ENCODE results near the gene COQ4. TPM values are rescaled to one million over a fixed set of nuclear protein-coding genes. Genes with fewer than 3 reads are reported as not detected.

COQ4 gene
- total and polyA plus RNA-seq, 2 of the 8 experiments (the other 6 are each of a cell fraction or from before 2014, with no cell fraction given), result 32.3 to 58.8 TPM

DNA sequence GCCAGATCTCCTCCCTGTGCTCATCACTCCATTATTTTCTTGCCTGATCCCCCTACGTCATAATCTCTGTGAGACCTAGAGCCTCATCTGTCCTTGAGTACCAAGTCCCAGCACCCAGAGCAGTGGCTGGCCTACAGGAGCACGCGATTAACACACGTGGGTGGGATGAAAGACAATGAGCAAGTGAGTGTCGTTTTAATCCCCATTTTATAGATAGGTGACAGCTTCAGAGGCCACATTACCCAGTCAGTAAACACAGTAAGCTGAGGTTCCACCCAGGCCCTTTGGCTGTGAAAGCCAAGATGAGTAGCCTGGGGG lies 17.7 kb upstream of the COQ4 start:
- Histone ChIP-seq H3K4me1 (replicated peaks in 1 of 4; ENCODE audit: control insufficient read depth in 3 of 4, insufficient read depth in 4 of 4, low read length in 3 of 4) (no peaks in the 10 kb centered on the region), H2BK5ac (ENCODE audit: low read depth, low read length) (no peak overlapping the region), H3K9me3 (ENCODE audit: insufficient read depth in 2 of 2, low read depth in 1 of 2, low read length in 1 of 2) (no peaks in the 10 kb centered on the region), H3K27ac (ENCODE audit: low read depth, low read length) (no peak overlapping the region), H2BK120ac (replicated peaks; ENCODE audit: low read depth, low read length) (no peak overlapping the region), H3K9ac (replicated peaks in 1 of 4; ENCODE audit: extremely low read depth in 1 of 4, low read depth in 3 of 4, low read length in 3 of 4) (no peak overlapping the region), H2AK5ac (ENCODE audit: low read depth, low read length) (no peak overlapping the region), H3K23ac (ENCODE audit: insufficient read length) (no peak overlapping the region), H4K5ac (ENCODE audit: insufficient read length, low read depth, low read length) (no peak overlapping the region), H3K18ac (ENCODE audit: extremely low read depth, low read length) (no peak overlapping the region), H3K56ac (replicated peaks; ENCODE audit: insufficient read length, low read depth, low read length) (no peak overlapping the region), H4K20me1 (replicated peaks in 1 of 2; ENCODE audit: control insufficient read depth in 1 of 2, insufficient read depth in 2 of 2, low read length in 2 of 2) (peaks cover 0 to 2% of the 10 kb centered on the region in 2 experiments), H3K4me3 (ENCODE audit: extremely low read depth in 1 of 4, insufficient read depth in 2 of 4, low read depth in 3 of 4, low read length in 4 of 4) (no peak overlapping the region), H3K14ac (ENCODE audit: insufficient read length) (no peak overlapping the region), H3K79me1 (ENCODE audit: low read depth, low read length) (no peaks in the 10 kb centered on the region), H3K79me2 (ENCODE audit: control insufficient read depth in 1 of 2, insufficient read depth in 2 of 2, low read length in 2 of 2) (no peaks in the 10 kb centered on the region), H2AFZ (ENCODE audit: low read length) (no peak overlapping the region), H4K91ac (replicated peaks; ENCODE audit: insufficient read length, low read length) (no peak overlapping the region), H3K4ac (replicated peaks; ENCODE audit: insufficient read length, low read depth, low read length) (no peak overlapping the region), H3K4me2 (ENCODE audit: insufficient read depth in 1 of 2, low read depth in 2 of 2, low read length in 2 of 2) (no peak overlapping the region), H2BK12ac (ENCODE audit: low read depth, low read length) (no peak overlapping the region), H3K36me3 (ENCODE audit: control insufficient read depth in 2 of 4, insufficient read depth in 4 of 4, low read length in 3 of 4) (peaks cover 6 to 16% (median 10%) of the 10 kb centered on the region in 4 experiments; a peak in 6 of 8 replicates), H4K8ac (ENCODE audit: extremely low read depth, insufficient read depth, low read length) (no peak overlapping the region), H2BK20ac (ENCODE audit: low read length) (no peak overlapping the region), H2BK15ac (ENCODE audit: low read length) (no peak overlapping the region), H3K23me2 (ENCODE audit: low read depth, low read length) (no peaks in the 10 kb centered on the region), H3K27me3 (replicated peaks in 1 of 4; ENCODE audit: control insufficient read depth in 3 of 4, extremely low read depth in 1 of 4, insufficient read depth in 3 of 4, low read length in 3 of 4) (no peaks in the 10 kb centered on the region)
- ChIA-PET POLR2A (ENCODE audit: partially characterized antibody) (interaction anchor here (0.6 to 2.2 kb wide), 7 partner anchors 8 to 51 kb away, joined by 3 to 9 read pairs (median 3); partner anchors contain the start of gene SLC27A4), CTCF (ENCODE audit: partially characterized antibody) (interaction anchor here (0.8 to 5.0 kb wide), 5 partner anchors 9 to 109 kb away, joined by 3 to 22 read pairs (median 5); no protein-coding TSS in a partner anchor)
- WGBS, 2 experiments (ENCODE audit: extremely low coverage in 1 of 2, insufficient coverage in 1 of 2, insufficient read length in 1 of 2, insufficient replicate concordance in 2 of 2, low coverage in 1 of 2, low lambda C conversion rate in 2 of 2, missing lambda C conversion rate in 1 of 2), result 84% methylated on average over 5 of the region's 5 CpGs; no CpG with 5 or more reads in 1 of the 2 experiments
- FAIRE-seq, result no peak
- no peak for TF ChIP-seq RXRA (IDR thresholded peaks at IDR 0.05; ENCODE audit: insufficient read depth, low read depth, low read length)
- 0 out of 3 replicates have a peak, but pooled peaks of 1 of the 2 experiments have one; percentile 17 for TF ChIP-seq POLR2A (IDR thresholded peaks at IDR 0.05; ENCODE audit: control extremely low read depth in 1 of 2, low read depth in 2 of 2, low read length in 2 of 2)
- no peak for DNase-seq (ENCODE audit: low read depth in 1 of 2, low spot score in 2 of 2)
